HK-2 (cell line): ENCODE measurements around the gene IL17RE.
"Not testable (repeated sequence)": the region's sequence is repeated elsewhere in the genome, so short reads cannot be mapped to it uniquely, and the experiment has no call there.

Experiments
- DNase-seq: peaks from one replicate; pipeline ENCODE4 v3.0.0-alpha.2; 2018; ENCODE audit not compliant: unreplicated experiment

The IL17RE gene

GRCh38 chr3:9881441-9881840 is 21.2 kb upstream of the IL17RE start:
- DNase-seq, result no peak

GRCh38 chr3:9883706-9884554 is 18.7 kb upstream of the IL17RE start:
- no peak for DNase-seq

GRCh38 chr3:9884555-9885165 is 18.0 kb upstream of the IL17RE start:
- DNase-seq, result no peak

- DNase-seq, result no peak
Observed at GRCh38 chr3:9886328-9886727, 16.3 kb upstream of the IL17RE start.

- no peak for DNase-seq
Observed at GRCh38 chr3:9887480-9887879, 15.2 kb upstream of the IL17RE start.

GRCh38 chr3:9888540-9888939 is 14.1 kb upstream of the IL17RE start:
- DNase-seq, result no peak

- DNase-seq, result no peak
Observed at GRCh38 chr3:9889405-9889804, 13.2 kb upstream of the IL17RE start.

GRCh38 chr3:9890249-9891071 is 12.2 kb upstream of the IL17RE start, which contains the start of gene JAGN1:
TSS of gene JAGN1 (plus strand) at chr3:9890610. CDS start at chr3:9890723, 113 bp downstream.
- peak; percentile 87 for DNase-seq

GRCh38 chr3:9891072-9891622 is 11.5 kb upstream of the IL17RE start:
- no peak for DNase-seq

- no peak for DNase-seq
Observed at GRCh38 chr3:9893739-9894138, 8.9 kb upstream of the IL17RE start.

GRCh38 chr3:9895715-9896114 is 6.9 kb upstream of the IL17RE start:
- not testable (repeated sequence) for DNase-seq

GRCh38 chr3:9896755-9897407 is 5.8 kb upstream of the IL17RE start:
- not testable (repeated sequence) for DNase-seq

GRCh38 chr3:9897408-9898372 is 5.0 kb upstream of the IL17RE start:
- peak; percentile 56 for DNase-seq

- no peak for DNase-seq
Observed at GRCh38 chr3:9898467-9899241, 4.0 kb upstream of the IL17RE start.

GRCh38 chr3:9899289-9899791 is 3.3 kb upstream of the IL17RE start:
- no peak for DNase-seq

- DNase-seq, result not testable (repeated sequence)
Observed at GRCh38 chr3:9900965-9901415, 1.7 kb upstream of the IL17RE start.

- no peak for DNase-seq
Observed at GRCh38 chr3:9901967-9902366, 681 bp upstream of the IL17RE start.

- no peak for DNase-seq
Observed at GRCh38 chr3:9903238-9903624, 583 bp downstream of the IL17RE start.

GRCh38 chr3:9903904-9904303 is 1.3 kb downstream of the IL17RE start:
- DNase-seq, result no peak
